HG03159 (cell line): ENCODE results near the gene WDCP.
"Not testable (repeated sequence)": the region's sequence is repeated elsewhere in the genome, so short reads cannot be mapped to it uniquely, and the experiment has no call there.

ENCODE experiments used
- ATAC-seq: cut with Tn5 transposase; IDR thresholded peaks from one replicate; pipeline ENCODE4 v1.9.1; 2021; ENCODE audit warnings: mild to moderate bottlenecking, moderate library complexity; ENCODE audit not compliant: unreplicated experiment

The WDCP gene

GRCh38 chr2:24046930-24047702 lies at the start of gene WDCP:
TSS of gene WDCP (minus strand) at chr2:24047391. CDS start at chr2:24039494, 7,897 bp downstream.
- peak; percentile 100 for ATAC-seq

GRCh38 chr2:24095171-24095677 lies 48.0 kb upstream of the WDCP start:
- not testable (repeated sequence) for ATAC-seq

- ATAC-seq: not testable (repeated sequence)
These were observed 46.1 kb upstream of the WDCP start for GRCh38 chr2:24093270-24093669.

GRCh38 chr2:24088821-24089359 lies 41.7 kb upstream of the WDCP start:
- no peak for ATAC-seq

- ATAC-seq: no peak
These were observed 39.8 kb upstream of the WDCP start for GRCh38 chr2:24087032-24087431.

GRCh38 chr2:24086241-24086640 lies 39.0 kb upstream of the WDCP start:
- ATAC-seq: no peak

- ATAC-seq: no peak
These were observed 38.0 kb upstream of the WDCP start for GRCh38 chr2:24085200-24085489.

- peak; percentile 76 for ATAC-seq
These were observed 37.4 kb upstream of the WDCP start, which contains the start of gene TP53I3 for GRCh38 chr2:24084386-24085199. TSS of gene TP53I3 (minus strand) at chr2:24084834. CDS start at chr2:24084326, 508 bp downstream.

GRCh38 chr2:24083567-24084385 lies 36.6 kb upstream of the WDCP start:
- peak; percentile 85 for ATAC-seq

GRCh38 chr2:24082787-24083566 lies 35.8 kb upstream of the WDCP start:
- ATAC-seq: no peak

- ATAC-seq: no peak
These were observed 33.5 kb upstream of the WDCP start for GRCh38 chr2:24080701-24081100.

GRCh38 chr2:24077879-24078278 lies 30.7 kb upstream of the WDCP start:
- ATAC-seq: no peak

GRCh38 chr2:24077535-24077877 lies 30.3 kb upstream of the WDCP start:
- ATAC-seq: no peak

GRCh38 chr2:24076849-24077534 lies 29.8 kb upstream of the WDCP start:
- ATAC-seq: peak; percentile 18

- peak; percentile 96 for ATAC-seq
These were observed 29.0 kb upstream of the WDCP start, which contains the start of gene SF3B6 for GRCh38 chr2:24075915-24076848. TSS of gene SF3B6 (minus strand) at chr2:24076326. CDS start at chr2:24076229, 97 bp downstream.

GRCh38 chr2:24075259-24075658 lies 28.1 kb upstream of the WDCP start:
- ATAC-seq: no peak

- ATAC-seq: no peak
These were observed 26.6 kb upstream of the WDCP start for GRCh38 chr2:24073816-24074215.

GRCh38 chr2:24072259-24072658 lies 25.1 kb upstream of the WDCP start:
- no peak for ATAC-seq
